Sigmoid colon (tissue), 7 donors: Measurements from ENCODE around the gene ASS1. TPM values are rescaled to one million over a fixed set of nuclear protein-coding genes. Genes with fewer than 3 reads are reported as not detected.

Experiments used
- DNase-seq: peaks from one replicate; pipeline ENCODE4 v3.0.0-alpha.2; 2019
- H3K27ac ChIP-seq, 4 donors: fragments of 200-600 bp; sonication (generic); one replicate each; pipeline ENCODE4 v1.5.1; 2016 to 2019; ENCODE audit warnings: mild to moderate bottlenecking in 1 of 4
- H3K27me3 ChIP-seq, 3 donors: fragments of 200-600 bp; sonication (generic); one replicate each; pipeline ENCODE4 v1.5.1; 2019; ENCODE audit warnings: mild to moderate bottlenecking in 1 of 3
- H3K36me3 ChIP-seq, 4 donors: fragments of 200-600 bp; sonication (generic); one replicate each; pipeline ENCODE4 v1.5.1; 2016 to 2019
- H3K4me1 ChIP-seq, 4 donors: fragments of 200-600 bp; sonication (generic); one replicate each; pipeline ENCODE4 v1.5.1; 2017 to 2019
- H3K4me3 ChIP-seq, 4 donors: fragments of 200-600 bp; sonication (generic); one replicate each; pipeline ENCODE4 v1.5.1; 2017 to 2019; ENCODE audit warnings: mild to moderate bottlenecking in 2 of 4, moderate library complexity in 1 of 4
- H3K9me3 ChIP-seq, 4 donors: fragments of 200-600 bp in 3 of 4; sonication (generic) in 3 of 4; one replicate each; pipeline versions ENCODE4 v1.5.1 to v1.6.1; 2013 to 2019
- CTCF ChIP-seq, 4 experiments: fragments of 450-650 bp in 3 of 4; fragments of 200-600 bp in 1 of 4; IDR thresholded peaks; one replicate each; pipeline ENCODE4 v1.5.1; 2016 to 2019; ENCODE audit warnings: antibody characterized with exemption in 4 of 4, mild to moderate bottlenecking in 3 of 4, moderate library complexity in 2 of 4
- EP300 ChIP-seq, 4 donors: sonication (generic); formaldehyde crosslinking; IDR thresholded peaks; one replicate each; pipeline ENCODE4 v1.6.1; 2017; ENCODE audit warnings: antibody characterized with exemption in 4 of 4
- POLR2A ChIP-seq, 2 donors: fragments of 450-650 bp; IDR thresholded peaks; one replicate each; pipeline ENCODE4 v1.6.1; 2016; ENCODE audit warnings: antibody characterized with exemption in 2 of 2, mild to moderate bottlenecking in 2 of 2, moderate library complexity in 2 of 2
- POLR2AphosphoS5 ChIP-seq, 4 donors: sonication (generic); formaldehyde crosslinking; IDR thresholded peaks; one replicate each; pipeline ENCODE4 v1.6.1; 2017; ENCODE audit warnings: antibody characterized with exemption in 4 of 4
- WGBS, 2 donors: extraction: QIAGEN DNeasy Blood & Tissue Kit; methylation state at CpG; one replicate each; pipeline ENCODE4 v1.1.7; 2013; 5-methylcytosine and 5-hydroxymethylcytosine counted together
- intact Hi-C: fragments of 100-400 bp; cut with DNase I; formaldehyde crosslinking; loops from one replicate; pipeline ENCODE4 v1.15.1; 2023
- polyA plus RNA-seq, 3 donors: library from polyadenylated mRNA; stranded (reverse); fragments of 200-250 nt; gene quantifications; one replicate each; pipeline ENCODE4 v1.2.3, GENCODE V29; 2013
- total RNA-seq, 4 donors: library from RNA; depleted of rRNA; stranded (reverse); fragments of >200 nt; gene quantifications; one replicate each; pipeline ENCODE4 v1.1.0, GENCODE V29; 2016
- donor health status: healthy with polysubstance abuse.
- donor health status: Bipolar disorder and iron deficiency.
- donor health status: healthy.

Gene ASS1
- total and polyA plus RNA-seq, 7 donors = 65.8 to 1,420 (median 84.2) TPM

DNA sequence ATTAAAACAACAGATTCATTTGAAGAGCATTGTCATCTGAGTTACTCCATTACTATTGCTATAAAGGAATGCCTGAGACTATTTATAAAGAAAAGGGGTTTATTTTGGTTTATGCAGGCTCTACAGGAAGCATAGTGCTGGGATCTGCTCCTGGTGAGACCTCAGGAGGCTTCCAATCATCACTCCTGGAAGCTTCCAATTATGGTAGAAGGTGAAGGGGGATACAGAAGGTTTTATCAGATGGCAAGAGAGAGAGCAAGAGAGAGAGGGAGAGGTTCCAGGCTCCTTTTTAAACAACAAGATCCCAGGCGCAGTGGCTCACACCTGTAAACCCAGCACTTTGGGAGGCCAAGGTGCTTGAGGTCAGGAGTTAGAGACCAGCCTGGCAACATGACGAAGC, 63.5 kb downstream of the ASS1 start:
- 46 to 71% methylated on average over 2 of the region's 2 CpGs for WGBS, 2 donors

GRCh38 chr9:130512199-130512598, 67.4 kb downstream of the ASS1 start:
- no peak for DNase-seq
- intact Hi-C loops = no loop called here
- 88 to 89% methylated on average over 4 of the region's 4 CpGs for WGBS, 2 donors
- Histone ChIP-seq H3K36me3 (no peaks in the 10 kb centered on the region), H3K27ac (no peak overlapping the region), H3K4me1 (no peaks in the 10 kb centered on the region), H3K27me3 (no peaks in the 10 kb centered on the region), H3K4me3 (no peak overlapping the region), H3K9me3 (peaks cover 0 to 6% (median 0%) of the 10 kb centered on the region in 4 donors)
- no peak for TF ChIP-seq EP300 (IDR thresholded peaks at IDR 0.05)
- TF ChIP-seq POLR2A (IDR thresholded peaks at IDR 0.05) = no peak
- TF ChIP-seq CTCF (IDR thresholded peaks at IDR 0.05) = no peak
- no peak for TF ChIP-seq POLR2AphosphoS5 (IDR thresholded peaks at IDR 0.05)

More for the DNA sequence above, 63.5 kb downstream of the ASS1 start:
- TF ChIP-seq POLR2A (IDR thresholded peaks at IDR 0.05) (no peak), EP300 (IDR thresholded peaks at IDR 0.05) (no peak), POLR2AphosphoS5 (IDR thresholded peaks at IDR 0.05) (no peak), CTCF (IDR thresholded peaks at IDR 0.05) (no peak)
- intact Hi-C loops = no loop called here
- Histone ChIP-seq H3K27ac (no peak overlapping the region), H3K4me1 (no peaks in the 10 kb centered on the region), H3K4me3 (no peak overlapping the region), H3K9me3 (peaks cover 0 to 6% (median 0%) of the 10 kb centered on the region in 4 donors), H3K36me3 (no peaks in the 10 kb centered on the region), H3K27me3 (no peaks in the 10 kb centered on the region)
- DNase-seq = no peak

DNA sequence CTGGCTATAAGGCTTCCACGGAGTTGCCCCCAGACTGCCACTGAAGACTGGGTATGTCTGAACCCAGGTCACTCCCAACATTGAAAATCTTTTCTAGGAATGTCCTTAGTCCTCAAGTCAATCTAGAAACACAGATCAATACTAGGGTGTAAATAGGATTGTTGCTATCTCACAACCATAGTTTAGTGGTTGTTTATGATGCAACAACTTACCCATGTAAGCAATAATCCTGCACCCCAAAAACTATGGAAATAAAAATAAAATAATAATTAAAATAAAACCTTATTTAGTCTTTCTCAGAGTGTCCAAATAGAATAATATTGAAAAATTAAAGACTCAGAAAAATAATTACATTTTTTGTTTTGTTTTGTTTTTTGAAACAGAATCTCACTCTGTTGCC, 68.3 kb downstream of the ASS1 start:
- TF ChIP-seq CTCF (IDR thresholded peaks at IDR 0.05) = no peak
- no peak for TF ChIP-seq POLR2A (IDR thresholded peaks at IDR 0.05)
- TF ChIP-seq EP300 (IDR thresholded peaks at IDR 0.05) = no peak
- TF ChIP-seq POLR2AphosphoS5 (IDR thresholded peaks at IDR 0.05) = no peak
- peaks cover 0 to 6% (median 0%) of the 10 kb centered on the region in 4 donors for H3K9me3 ChIP-seq
- intact Hi-C loops = no loop called here
- H3K4me3 ChIP-seq = no peak overlapping the region
- WGBS, 2 donors = 92 to 95% methylated on average over 1 of the region's 1 CpG
- H3K27me3 ChIP-seq = no peaks in the 10 kb centered on the region
- no peaks in the 10 kb centered on the region for H3K4me1 ChIP-seq
- H3K27ac ChIP-seq = no peak overlapping the region
- no peaks in the 10 kb centered on the region for H3K36me3 ChIP-seq
- no peak for DNase-seq

- Histone ChIP-seq H3K9me3 (no peaks in the 10 kb centered on the region), H3K4me1 (no peaks in the 10 kb centered on the region), H3K27ac (no peak overlapping the region), H3K36me3 (no peaks in the 10 kb centered on the region), H3K4me3 (no peak overlapping the region), H3K27me3 (no peaks in the 10 kb centered on the region)
- TF ChIP-seq EP300 (IDR thresholded peaks at IDR 0.05) = no peak
- TF ChIP-seq CTCF (IDR thresholded peaks at IDR 0.05) = no peak
- TF ChIP-seq POLR2AphosphoS5 (IDR thresholded peaks at IDR 0.05) = no peak
- TF ChIP-seq POLR2A (IDR thresholded peaks at IDR 0.05) = no peak
- intact Hi-C loops = no loop called here
- DNase-seq = no peak
- WGBS, 2 donors = 86 to 90% methylated on average over 4 of the region's 4 CpGs
Measured at GRCh38 chr9:130518233-130518632, 73.5 kb downstream of the ASS1 start.
